ENCODE data around the gene KRTAP1-3.
"Not testable (repeated sequence)": the region's sequence is repeated elsewhere in the genome, so short reads cannot be mapped to it uniquely, and the experiment has no call there.

KRTAP1-3 gene

DNA sequence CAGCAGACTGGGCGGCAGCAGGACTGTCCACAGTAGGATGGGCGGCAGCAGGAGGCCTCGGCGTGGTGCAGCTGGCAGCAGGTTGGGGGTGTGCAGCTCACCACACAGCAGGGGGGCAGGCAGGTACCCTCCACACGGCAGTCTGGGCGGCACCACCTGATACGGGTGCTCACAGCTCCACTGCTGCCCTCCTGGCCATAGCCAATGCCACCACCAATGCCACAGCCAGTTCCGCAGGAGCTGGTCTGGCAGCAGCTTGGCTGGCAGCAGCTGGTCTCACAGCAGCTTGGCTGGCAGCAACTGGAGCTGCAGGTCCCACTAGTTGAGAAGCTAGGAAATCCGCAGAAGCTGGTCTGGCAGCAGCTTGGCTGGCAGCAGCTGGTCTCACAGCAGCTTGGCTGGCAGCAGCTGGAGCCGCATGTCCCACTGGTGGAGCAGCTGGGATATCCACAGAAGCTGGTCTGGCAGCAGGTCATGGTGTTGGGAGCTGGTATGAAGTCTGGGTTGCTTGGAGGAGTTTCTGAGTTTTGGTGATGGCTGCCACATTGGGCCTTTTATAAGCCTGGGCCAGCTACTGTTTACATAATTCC lies at the start of gene KRTAP1-3:
Gene KRTAP1-3, minus strand, starts transcription at position 529 of the 590 bp plus-strand sequence. Its CDS starts 53 bp downstream, at position 476.
- FAIRE-seq: not testable (repeated sequence)

GRCh38 chr17:41084100-41084856 lies 49.6 kb upstream of the KRTAP1-3 start, which contains the start of gene KRTAP4-7:
TSS of gene KRTAP4-7 (plus strand) at chr17:41084150. CDS start at chr17:41084207, 57 bp downstream.
- FAIRE-seq: not testable (repeated sequence)

DNA sequence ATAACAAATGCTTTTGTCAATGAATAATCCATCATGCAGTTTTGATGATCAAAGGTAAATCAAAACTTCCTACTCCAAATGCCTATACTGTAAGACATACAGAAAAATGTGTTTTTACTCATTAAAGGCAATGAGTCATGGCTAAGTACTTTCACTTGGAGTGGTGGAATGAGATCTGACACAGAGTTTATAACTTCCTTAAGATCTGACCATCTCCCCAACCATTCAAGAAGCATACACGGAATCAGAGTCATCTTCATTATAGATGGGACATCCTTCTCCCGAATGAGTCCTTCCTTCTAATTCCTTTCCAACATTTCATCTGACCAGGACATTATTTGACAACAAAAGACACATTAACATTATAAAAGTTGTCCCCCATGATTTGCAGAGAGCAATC lies 48.8 kb upstream of the KRTAP1-3 start:
- not testable (repeated sequence) for FAIRE-seq

- FAIRE-seq: no peak
Measured at GRCh38 chr17:41082626-41083025, 48.0 kb upstream of the KRTAP1-3 start.

- FAIRE-seq: no peak
Measured at GRCh38 chr17:41076788-41077187, 42.1 kb upstream of the KRTAP1-3 start.

GRCh38 chr17:41073676-41074075 lies 39.0 kb upstream of the KRTAP1-3 start:
- no peak for FAIRE-seq

DNA sequence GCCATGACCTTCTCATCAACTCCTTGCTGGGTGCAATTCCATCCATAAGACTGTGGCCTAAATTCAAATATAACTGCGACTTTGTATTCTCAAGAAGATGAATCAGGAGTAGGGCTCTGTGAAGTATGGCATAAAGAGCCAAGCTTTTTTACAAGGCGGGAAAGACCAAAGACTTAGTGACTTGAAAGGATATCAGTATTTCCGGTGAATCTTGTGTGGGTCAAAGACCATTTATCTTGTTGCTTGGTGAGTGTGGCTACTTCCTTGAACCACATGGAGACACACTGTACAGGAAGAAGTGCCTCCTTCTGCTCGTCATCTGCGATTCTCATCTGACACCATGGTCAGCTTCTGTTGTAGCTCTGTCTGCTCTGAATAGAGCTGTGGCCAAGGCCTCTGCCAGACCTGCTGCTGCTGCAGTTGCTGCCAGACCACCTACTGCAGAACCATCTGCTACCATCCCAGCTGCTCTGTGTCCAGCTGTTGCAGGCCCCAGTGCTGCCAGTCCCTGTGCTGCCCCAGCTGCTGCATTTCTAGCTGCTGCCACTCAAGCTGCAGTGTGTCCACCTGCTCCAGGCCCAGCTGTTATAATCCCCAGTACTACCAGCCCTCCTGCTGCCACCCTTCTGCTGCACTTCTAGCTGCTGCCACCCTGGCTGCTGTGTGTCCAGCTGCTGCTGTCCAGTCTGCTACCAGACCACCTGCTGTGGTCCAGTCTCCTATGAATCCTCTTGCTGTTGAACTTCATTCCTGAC lies 37.1 kb upstream of the KRTAP1-3 start:
- no peak for FAIRE-seq

GRCh38 chr17:41069031-41069430 lies 34.4 kb upstream of the KRTAP1-3 start:
- no peak for FAIRE-seq

DNA sequence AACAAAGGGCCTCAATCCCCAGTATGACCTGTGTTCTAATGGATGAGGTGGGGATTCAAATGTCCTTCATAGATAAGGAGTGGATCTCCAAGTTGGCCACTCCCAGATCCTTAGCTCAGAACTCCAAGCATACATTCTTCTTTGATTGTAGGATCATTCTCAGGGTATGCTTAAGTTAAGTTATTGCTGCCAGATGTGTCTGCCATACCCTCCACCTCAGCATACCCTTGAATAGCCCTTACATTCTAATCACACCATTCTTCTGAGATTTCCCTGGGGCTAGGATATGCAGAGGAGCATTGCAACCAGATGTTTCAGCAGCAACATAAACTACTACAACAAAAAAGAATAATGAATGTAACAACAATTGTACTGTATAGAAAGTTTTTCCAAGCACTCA lies 32.6 kb upstream of the KRTAP1-3 start:
- no peak for FAIRE-seq

- FAIRE-seq: no peak
Measured at GRCh38 chr17:41065829-41066624, 31.4 kb upstream of the KRTAP1-3 start, which contains the start of gene KRTAP2-4. TSS of gene KRTAP2-4 (minus strand) at chr17:41065879. CDS start at chr17:41065845, 34 bp downstream.

- FAIRE-seq: not testable (repeated sequence)
Measured at GRCh38 chr17:41065016-41065689, 30.5 kb upstream of the KRTAP1-3 start.

DNA sequence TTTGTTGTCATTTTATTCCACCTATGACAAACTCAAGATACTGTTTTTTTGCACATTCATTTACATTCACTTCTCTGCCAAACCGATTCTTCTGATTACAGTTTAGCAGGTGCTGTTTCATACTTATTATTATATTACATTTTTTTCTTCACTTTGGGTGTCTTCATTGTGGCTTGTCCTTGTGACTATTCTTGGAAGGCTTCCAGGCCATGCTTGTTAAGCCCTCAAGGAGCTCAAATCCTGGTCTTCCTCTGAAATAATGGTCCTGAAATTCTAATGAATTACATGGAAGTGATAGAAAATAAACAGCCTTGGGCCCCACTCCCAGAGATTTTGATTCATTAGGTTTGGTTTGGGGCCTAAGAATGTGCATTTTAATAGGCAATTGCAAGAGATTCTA lies 29.6 kb upstream of the KRTAP1-3 start:
- FAIRE-seq: no peak

DNA sequence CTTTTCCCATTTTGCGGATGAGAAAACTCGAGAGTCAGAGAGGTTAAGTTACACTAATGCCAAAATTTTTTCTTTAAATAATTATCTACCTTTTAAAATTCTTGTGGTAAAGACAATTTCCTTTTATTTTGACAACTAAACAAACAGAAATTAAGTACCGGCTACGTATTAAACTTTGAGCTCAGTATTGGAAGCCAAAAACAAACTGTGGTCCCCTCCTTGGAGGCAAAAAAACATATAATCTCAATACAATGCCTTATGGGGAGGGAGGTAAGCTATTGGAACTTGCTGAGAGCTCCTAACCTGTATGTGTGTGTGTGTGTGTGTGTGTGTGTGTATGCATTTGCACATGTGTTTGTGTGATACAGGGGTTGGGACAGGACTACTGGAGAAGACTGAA lies 28.8 kb upstream of the KRTAP1-3 start:
- FAIRE-seq: no peak

DNA sequence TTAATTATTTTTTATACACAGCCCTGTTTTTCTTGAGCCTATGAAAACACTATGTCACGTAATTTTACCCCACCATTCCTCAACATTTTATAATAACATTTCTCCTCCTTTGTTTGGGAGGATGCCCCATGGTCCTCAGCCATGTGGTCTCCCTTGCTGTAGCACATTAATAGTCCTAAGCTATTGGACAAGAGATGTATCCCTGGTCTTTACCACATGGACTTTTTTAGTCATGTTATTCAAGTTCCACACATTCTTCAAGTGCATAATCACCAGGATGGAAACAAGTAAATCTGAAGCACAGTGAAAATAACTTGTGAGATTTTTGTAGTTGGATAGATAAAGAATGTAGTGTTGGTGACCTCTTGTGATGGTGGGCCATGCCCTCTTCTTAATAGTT lies 27.3 kb upstream of the KRTAP1-3 start:
- no peak for FAIRE-seq

DNA sequence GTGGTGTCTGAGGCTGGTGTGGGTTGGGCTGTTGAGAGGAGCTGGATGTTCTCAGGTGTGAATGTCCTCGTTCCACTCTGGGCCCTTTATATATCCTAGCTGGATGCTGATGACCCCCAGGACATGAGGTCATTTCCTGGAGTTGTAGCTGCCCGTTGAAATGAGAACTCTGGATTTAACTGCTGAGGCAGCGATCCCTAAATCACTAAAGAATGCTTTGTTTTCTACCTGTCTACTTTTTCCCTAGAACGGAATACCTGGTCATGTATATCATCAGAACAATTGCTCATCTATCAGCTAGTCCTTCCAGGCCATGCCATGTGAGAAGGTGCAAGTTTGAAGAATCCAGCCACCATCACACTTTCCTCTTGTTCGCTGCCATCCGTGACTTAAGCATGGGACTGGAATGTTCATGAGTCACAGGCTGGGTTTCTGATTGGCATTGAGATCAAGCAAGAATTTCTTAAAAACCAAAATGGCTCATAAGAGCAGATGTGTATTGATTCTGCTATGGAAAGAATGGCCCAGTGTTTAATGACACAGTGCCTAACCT lies 25.5 kb upstream of the KRTAP1-3 start, which contains the start of gene KRTAP2-3:
Gene KRTAP2-3, minus strand, starts transcription at position 63 of the 553 bp plus-strand sequence. CDS start 64 bp downstream, outside the sequence.
- FAIRE-seq: no peak

DNA sequence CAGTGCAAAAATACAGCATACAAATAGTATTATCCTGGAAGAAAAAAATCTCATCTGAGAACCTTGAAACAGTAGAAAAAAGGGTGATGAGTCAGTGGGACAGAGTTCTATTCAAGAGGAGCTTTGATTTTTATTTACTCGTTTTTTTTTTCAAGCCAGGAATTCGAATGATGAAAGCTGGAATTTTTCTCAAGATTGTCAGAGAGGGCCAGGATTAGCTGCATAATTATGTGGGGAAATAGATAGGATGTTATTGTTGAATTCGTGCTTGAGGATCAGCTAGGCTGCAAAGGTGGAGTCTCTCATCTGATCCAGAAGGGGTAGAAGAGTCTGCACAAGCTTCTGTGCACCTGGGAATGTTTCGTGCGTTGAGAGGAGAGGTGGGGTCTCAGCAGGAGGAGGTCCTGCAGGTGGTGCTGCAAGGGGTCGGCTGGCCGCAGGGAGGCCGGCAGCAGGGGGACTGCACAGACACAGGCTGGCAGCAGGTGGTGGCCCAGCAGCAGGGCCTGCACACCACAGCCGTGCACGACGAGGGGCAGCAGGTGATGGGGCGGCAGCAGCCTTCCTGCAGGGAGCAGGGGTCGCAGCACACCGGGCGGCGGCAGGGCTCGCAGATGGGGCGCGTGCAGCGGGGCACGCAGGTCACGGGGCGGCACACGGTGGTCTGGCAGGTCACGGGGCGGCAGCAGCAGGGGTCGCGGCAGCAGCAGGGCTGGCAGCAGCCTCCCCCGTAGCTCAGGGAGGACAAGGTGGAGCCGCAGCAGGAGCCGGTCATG lies 24.8 kb upstream of the KRTAP1-3 start:
- not testable (repeated sequence) for FAIRE-seq

DNA sequence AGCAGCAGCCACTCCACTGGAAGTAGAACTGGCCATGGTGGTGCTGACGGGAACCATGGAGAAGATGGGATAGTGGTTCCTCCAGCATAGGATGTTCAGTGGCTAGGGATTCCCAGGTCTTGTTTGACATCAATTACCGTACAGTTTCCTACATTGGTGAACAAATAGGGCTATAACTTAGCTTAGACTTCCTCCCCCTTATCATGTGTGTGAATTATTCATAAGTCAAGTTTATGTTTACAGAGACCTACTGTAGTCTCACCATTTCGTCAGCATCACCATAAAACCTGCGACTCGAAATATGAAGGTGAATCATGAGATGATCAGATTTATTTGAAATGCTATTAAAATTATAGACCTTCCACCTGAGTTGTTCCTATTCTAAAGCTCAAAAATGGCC lies 24.1 kb upstream of the KRTAP1-3 start:
- FAIRE-seq: no peak

DNA sequence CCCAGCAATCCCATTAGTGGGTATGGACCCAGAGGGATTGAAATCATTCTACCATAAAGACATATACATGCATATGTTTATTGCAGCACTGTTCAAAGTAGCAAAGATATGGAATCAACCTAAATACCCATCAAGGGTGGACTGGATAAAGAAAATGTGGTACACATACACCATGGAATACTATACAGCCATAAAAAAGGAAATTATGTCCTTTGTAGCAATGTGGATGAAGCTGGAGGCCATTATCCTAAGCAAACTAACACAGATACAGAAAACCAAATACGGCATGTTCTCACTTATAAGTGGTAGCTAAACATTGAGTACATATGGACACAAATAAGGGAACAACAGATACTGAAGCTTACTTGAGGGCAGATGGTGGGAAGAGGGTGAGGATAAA lies 22.9 kb upstream of the KRTAP1-3 start:
- no peak for FAIRE-seq

DNA sequence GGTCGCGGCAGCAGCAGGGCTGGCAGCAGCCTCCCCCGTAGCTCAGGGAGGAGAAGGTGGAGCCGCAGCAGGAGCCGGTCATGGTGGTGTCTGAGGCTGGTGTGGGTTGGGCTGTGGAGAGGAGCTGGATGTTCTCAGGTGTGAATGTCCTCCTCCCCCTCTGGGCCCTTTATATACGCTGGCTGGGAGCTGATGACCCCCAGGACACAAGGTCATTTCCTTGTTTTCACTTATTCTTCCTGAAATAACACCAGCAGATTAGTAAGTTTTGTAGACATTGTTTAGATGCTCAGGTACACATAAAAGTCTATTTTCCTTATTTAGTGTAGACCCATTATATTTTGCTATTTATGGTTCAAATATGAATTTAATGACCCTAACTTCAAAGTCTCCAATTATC lies 20.5 kb upstream of the KRTAP1-3 start, which contains the start of gene KRTAP2-2:
Gene KRTAP2-2, minus strand, starts transcription at position 101 of the 400 bp plus-strand sequence. Its CDS starts 19 bp downstream, at position 82.
- FAIRE-seq: not testable (repeated sequence)

DNA sequence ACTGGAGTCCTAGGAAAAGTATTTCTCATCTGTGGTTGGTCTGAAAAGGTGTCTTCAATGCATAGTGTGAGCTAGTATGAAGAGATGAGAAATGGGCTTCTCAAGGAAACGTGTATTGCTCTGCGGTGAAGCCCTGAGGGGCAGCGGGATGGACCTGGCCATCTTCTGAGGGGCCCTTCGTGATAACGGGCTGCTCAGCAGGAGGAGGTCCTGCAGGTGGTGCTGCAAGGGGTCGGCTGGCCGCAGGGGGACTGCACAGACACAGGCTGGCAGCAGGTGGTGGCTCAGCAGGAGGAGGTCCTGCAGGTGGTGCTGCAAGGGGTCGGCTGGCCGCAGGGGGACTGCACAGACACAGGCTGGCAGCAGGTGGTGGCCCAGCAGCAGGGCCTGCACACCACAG lies 19.9 kb upstream of the KRTAP1-3 start:
- not testable (repeated sequence) for FAIRE-seq

- FAIRE-seq: no peak
Measured at GRCh38 chr17:41054025-41054424, 19.4 kb upstream of the KRTAP1-3 start.
